Activated gamma-delta T cell treated with anti-CD3 and anti-CD28 coated beads, Interleukin-2, amount 50 U/mL, for 16 hours (primary cell): ENCODE measurements around the gene RAB35.

Experiments used
- DNase-seq: peaks from one replicate; pipeline ENCODE4 v3.0.0-alpha.2; 2020; ENCODE audit warnings: low read depth

Gene RAB35

GRCh38 chr12:120132863-120133385 lies 16.4 kb upstream of the RAB35 start:
- DNase-seq, result no peak

GRCh38 chr12:120132054-120132836 lies 15.7 kb upstream of the RAB35 start:
- DNase-seq, result no peak

GRCh38 chr12:120131116-120131515 lies 14.6 kb upstream of the RAB35 start:
- DNase-seq, result no peak

- DNase-seq, result no peak
Observed at GRCh38 chr12:120130011-120130410, 13.5 kb upstream of the RAB35 start.

DNA sequence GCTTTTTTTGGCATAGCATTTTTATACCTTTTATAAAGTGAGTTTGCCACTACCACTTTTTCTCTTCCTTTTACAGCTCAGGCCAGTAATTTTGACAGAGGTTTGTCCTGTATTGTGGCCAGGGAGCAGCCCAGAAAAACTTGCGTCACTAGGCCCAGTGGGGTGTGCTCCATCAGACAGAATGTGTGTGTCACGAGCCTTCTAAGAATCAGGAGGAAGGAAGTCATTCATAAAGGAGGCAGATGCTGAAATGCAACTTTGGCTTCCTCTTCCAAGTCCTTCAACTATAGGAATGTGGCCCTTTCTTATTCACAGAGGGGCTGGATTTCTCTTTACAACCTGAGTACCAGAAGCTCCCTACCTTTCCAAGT lies 10.1 kb upstream of the RAB35 start:
- no peak for DNase-seq

GRCh38 chr12:120125792-120126634 lies 9.5 kb upstream of the RAB35 start:
- DNase-seq, result no peak

DNA sequence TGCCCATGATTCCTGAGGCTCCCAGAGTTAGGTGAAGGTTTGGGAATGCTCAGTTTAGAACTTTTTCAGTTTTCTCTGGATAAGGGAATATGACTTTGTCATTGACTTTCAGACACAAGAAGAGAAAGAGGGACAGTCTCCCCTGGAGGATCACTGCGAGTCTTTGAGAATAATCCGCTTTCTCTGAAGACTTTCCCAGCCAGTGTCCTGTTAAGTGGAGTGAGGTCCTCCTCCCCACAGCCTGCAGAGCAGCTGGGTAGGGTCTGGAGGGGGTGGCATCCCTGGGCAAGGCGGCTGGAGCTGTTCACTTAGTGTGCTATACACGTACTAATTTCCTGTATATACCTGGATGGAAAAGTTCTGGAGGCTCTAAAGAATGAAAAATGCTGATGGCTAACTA lies 8.5 kb upstream of the RAB35 start:
- no peak for DNase-seq

- no peak for DNase-seq
Observed at GRCh38 chr12:120121766-120122293, 5.3 kb upstream of the RAB35 start.

GRCh38 chr12:120121343-120121742 lies 4.8 kb upstream of the RAB35 start:
- DNase-seq, result no peak

- no peak for DNase-seq
Observed at GRCh38 chr12:120119271-120119973, 2.9 kb upstream of the RAB35 start.

DNA sequence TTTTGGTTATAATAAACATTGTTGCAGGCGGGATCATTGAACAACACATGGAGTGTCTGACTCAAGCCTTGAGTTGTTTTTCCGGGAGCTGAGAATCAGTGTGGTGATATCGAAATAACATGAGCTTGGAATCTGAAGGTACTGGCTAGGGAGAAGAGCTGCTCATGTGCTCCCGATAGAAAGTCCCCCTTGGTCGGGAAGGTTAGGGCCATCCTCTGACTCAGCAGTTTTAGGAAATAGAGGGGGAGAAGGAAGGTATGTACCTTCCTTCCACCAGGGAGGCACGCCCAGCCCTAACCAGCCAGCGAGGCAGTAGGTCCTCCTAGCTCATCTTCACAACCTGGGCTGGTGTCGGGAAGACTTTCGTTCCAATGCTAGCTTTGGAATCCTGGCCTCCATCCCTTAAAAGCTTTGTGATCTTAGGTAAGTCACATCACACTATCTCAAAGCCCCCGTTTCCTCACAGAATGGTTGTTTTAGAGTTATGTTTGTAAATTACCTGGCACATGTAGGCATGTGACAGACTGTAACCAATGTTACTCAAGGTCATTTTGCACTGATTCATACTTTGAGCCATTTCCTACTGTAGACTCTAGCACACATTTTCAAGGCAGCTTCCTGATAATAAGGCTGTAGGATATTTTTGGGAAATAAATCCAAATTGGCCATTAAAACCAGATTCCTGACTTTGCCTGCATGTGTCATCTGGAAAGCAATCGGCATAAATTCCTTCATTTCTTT lies 1.9 kb upstream of the RAB35 start:
- no peak for DNase-seq

DNA sequence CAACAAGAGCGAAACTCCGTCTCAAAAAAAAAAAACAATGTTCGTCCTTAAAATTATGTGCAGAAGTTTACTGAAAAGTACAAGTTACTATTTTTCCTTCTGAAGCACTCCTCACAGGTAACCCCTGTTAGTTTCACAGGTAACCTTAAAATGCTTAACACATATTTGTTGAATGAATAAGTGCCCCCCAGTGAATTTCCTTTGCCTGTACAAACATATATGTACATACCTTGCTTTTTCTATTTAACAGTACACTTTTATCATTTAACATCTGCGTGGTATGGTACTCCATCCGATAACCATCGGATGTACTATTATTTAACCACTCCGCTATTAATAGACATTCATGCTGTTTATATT lies 1.4 kb upstream of the RAB35 start:
- DNase-seq, result no peak

- DNase-seq, result peak; percentile 95
Observed at GRCh38 chr12:120116792-120117651, 469 bp upstream of the RAB35 start.

DNA sequence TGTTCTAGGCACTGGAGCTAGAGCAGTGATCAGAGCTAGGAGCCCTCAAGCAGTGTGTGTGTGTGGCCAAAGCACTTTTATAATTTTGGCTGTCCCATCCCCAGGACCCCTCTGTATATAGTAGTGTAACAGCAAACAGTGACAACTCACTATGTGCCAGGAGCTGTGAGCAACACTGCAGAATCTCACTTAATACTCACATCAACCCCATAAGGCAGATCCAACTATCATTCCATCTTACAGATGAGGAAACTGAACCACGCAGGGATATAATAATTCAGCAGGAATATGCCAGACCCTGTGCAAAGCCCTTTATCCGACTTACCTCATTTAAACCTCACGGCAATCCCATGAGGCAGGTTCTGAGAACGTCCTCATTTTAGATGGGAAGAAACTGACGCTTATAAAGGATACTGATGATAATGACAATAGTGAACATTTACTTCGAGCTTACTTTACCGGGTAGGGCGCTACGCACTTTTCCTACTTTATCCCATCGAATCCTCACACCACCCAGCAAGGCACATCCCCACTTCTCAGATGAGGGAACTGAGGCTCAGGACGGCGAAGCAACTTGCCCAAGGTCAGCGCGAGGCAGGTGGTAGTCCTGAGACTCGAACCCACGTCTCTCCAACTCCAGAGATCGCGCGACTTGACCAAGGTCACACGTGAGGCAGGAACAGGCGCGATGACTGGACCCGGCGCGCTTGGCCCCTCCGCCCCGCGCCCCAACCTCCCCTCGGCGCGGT lies 687 bp downstream of the RAB35 start:
- no peak for DNase-seq

GRCh38 chr12:120115066-120115465 lies 1.5 kb downstream of the RAB35 start:
- no peak for DNase-seq

DNA sequence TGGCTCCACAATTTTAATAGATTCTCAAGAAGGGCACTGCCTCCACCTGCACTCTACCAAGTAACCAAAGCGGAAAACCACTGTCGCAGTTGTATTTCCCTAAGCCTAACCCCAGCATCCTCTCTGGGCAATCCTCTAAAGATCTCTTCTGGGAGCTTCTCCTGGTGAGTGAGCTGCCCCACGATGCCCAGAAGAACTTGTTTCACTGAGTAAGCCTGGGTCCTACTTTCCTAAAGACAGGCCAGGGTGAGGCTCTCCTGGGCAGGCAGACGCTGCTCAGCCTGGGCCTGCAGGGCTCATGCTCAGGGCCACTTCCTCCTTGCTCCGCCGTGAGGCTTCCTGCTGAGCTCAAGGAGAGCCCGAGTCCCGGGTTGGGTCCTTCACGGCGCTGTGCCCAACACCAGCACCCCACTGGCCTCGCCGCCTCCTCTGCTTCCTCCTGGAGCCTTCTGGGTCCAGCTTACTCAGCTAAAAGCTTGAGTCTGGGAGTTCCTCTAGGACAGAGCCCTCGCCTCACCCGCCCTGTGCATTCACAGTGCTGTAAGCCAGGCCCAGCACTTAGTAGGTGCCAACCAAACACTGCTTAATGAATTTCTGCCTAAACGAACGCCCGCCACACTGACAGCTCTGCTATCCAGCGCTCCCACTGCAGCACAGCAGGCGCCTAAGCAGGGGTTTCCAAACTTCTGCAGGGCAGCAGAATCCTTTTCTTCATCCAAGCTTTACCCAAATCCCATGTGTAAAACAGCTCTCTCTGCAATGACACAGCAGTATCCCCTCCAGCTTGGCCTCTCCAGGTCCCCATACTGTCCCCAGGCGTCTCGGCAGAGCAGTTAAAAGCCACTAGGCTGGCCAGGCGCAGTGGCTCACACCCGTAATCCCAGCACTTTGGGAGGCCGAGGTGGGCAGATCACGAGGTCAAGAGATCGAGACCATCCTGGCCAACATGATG lies 5.7 kb downstream of the RAB35 start:
- peak; percentile 29 for DNase-seq

- DNase-seq, result no peak
Observed at GRCh38 chr12:120109570-120110267, 6.8 kb downstream of the RAB35 start.

- no peak for DNase-seq
Observed at GRCh38 chr12:120106151-120106550, 10.4 kb downstream of the RAB35 start.
